GM12878 (cell line): ENCODE data around the gene SCGB3A1. TPM values are rescaled to one million over a fixed set of nuclear protein-coding genes. Genes with fewer than 3 reads are reported as not detected.

ENCODE experiments used
- ATAC-seq: fragments of 200-7000 bp; cut with Tn5 transposase; 3 replicates; pipeline ENCODE4 v1.9.1; 2020; ENCODE audit warnings: mild to moderate bottlenecking, moderate library complexity
- BruUV-seq: library from RNA; stranded (reverse); fragments of 400-500 nt; replicated peaks from 2 replicates; lab custom pipeline; 2021; lab: Mats Ljungman, UMichigan
- CTCF ChIA-PET: fragments of 300-600 bp; sonication (Branson Sonifier 250); formaldehyde crosslinking; extraction: SDS; loops from one replicate; lab custom pipeline; 2021; ENCODE audit warnings: inconsistent platforms; lab: Yijun Ruan, JAX
- POLR2A ChIA-PET: fragments of 350-600 bp; formaldehyde crosslinking; extraction: SDS; loops from one replicate; lab custom pipeline; 2021; ENCODE audit warnings: inconsistent platforms; lab: Charles Lee
- RAD21 ChIA-PET: fragments of 300-600 bp; sonication (Branson Sonifier 250); formaldehyde crosslinking; loops from one replicate; lab custom pipeline; 2023; ENCODE audit warnings: antibody characterized with exemption; ENCODE audit not compliant: unreplicated experiment; lab: Charles Lee
- SMC1A ChIA-PET: fragments of 300-600 bp; sonication (Branson Sonifier 250); formaldehyde crosslinking; loops from one replicate; lab custom pipeline; 2023; ENCODE audit not compliant: unreplicated experiment, uncharacterized antibody; lab: Charles Lee
- DNase-seq: peaks from one replicate; pipeline ENCODE4 v3.0.0-alpha.2; 2011; ENCODE audit warnings: low read depth, low spot score
- FAIRE-seq: peaks from 3 replicates; lab custom pipeline; 2011; peaks lifted over from hg19 to GRCh38; lab: Jason Lieb, UNC
- H2AFZ ChIP-seq: 2 replicates; pipeline ENCODE4 v1.6.0; 2011; ENCODE audit warnings: low read depth, low read length, control low read depth; ENCODE audit not compliant: control insufficient read depth
- H3K27ac ChIP-seq: 2 replicates; pipeline ENCODE4 v1.5.1; 2011; ENCODE audit warnings: control low read depth; ENCODE audit not compliant: control insufficient read depth, insufficient read depth
- H3K27me3 ChIP-seq, 2 experiments: replicated peaks in 1 of 2; 2 replicates each; pipeline versions ENCODE4 v1.6.0 to v1.6.1; 2011; ENCODE audit warnings: low read length in 1 of 2; ENCODE audit not compliant: control insufficient read depth in 2 of 2, insufficient read depth in 2 of 2
- H3K36me3 ChIP-seq, 2 experiments: 2 replicates each; pipeline ENCODE4 v1.5.1; 2011; ENCODE audit warnings: low read length in 1 of 2; ENCODE audit not compliant: control insufficient read depth in 2 of 2, insufficient read depth in 2 of 2
- H3K4me1 ChIP-seq: 2 replicates; pipeline ENCODE4 v1.6.1; 2011; ENCODE audit warnings: mild to moderate bottlenecking, low read length, moderate library complexity, mixed read lengths; ENCODE audit not compliant: control insufficient read depth, insufficient read depth
- H3K4me2 ChIP-seq: 2 replicates; pipeline ENCODE4 v1.6.0; 2011; ENCODE audit warnings: control low read depth; ENCODE audit not compliant: control insufficient read depth, insufficient read depth
- H3K4me3 ChIP-seq: fragments of 200-600 bp; sonication (generic); 2 replicates; pipeline ENCODE4 v1.5.1; 2016
- H3K79me2 ChIP-seq: 2 replicates; pipeline ENCODE4 v1.6.0; 2011; ENCODE audit warnings: low read length; ENCODE audit not compliant: control insufficient read depth, insufficient read depth
- H3K9ac ChIP-seq: 2 replicates; pipeline ENCODE4 v1.8.0; 2011; ENCODE audit warnings: low read length, control low read depth, mixed read lengths; ENCODE audit not compliant: control insufficient read depth, insufficient read depth
- H3K9me3 ChIP-seq: replicated peaks from 3 replicates; pipeline ENCODE4 v1.5.1; 2011; ENCODE audit warnings: mild to moderate bottlenecking, low read length; ENCODE audit not compliant: control insufficient read depth, insufficient read depth
- H4K20me1 ChIP-seq: 2 replicates; pipeline ENCODE4 v1.6.0; 2011; ENCODE audit not compliant: control insufficient read depth, insufficient read depth
- ATF3 ChIP-seq: IDR thresholded peaks from 2 replicates; pipeline ENCODE4 v1.6.1; 2011; ENCODE audit warnings: low read depth, mild to moderate bottlenecking, low read length, moderate library complexity, borderline replicate concordance; ENCODE audit errors: extremely low read depth
- ELK1 ChIP-seq: IDR thresholded peaks from 2 replicates; pipeline ENCODE4 v1.6.1; 2012; ENCODE audit warnings: low read depth, low read length, improper control_type of control experiment
- IKZF1 ChIP-seq: fragments of 450-650 bp; conservative IDR thresholded peaks from 2 replicates; pipeline ENCODE4 v1.6.1; 2017; ENCODE audit warnings: antibody characterized with exemption, mild to moderate bottlenecking
- MEF2A ChIP-seq: IDR thresholded peaks from 2 replicates; pipeline ENCODE4 v1.6.1; 2011; ENCODE audit warnings: low read depth, mild to moderate bottlenecking, low read length, moderate library complexity; ENCODE audit not compliant: insufficient read depth
- NR2C2 ChIP-seq: IDR thresholded peaks from 2 replicates; pipeline ENCODE4 v1.6.1; 2011; ENCODE audit warnings: borderline replicate concordance, low read depth; ENCODE audit not compliant: control insufficient read depth, insufficient read length
- SIN3A ChIP-seq: IDR thresholded peaks from 2 replicates; pipeline ENCODE4 v1.6.1; 2012; ENCODE audit warnings: low read depth, low read length, improper control_type of control experiment
- ZBTB4 ChIP-seq: fragments of 450-650 bp; formaldehyde crosslinking; IDR thresholded peaks from 2 replicates; pipeline ENCODE4 v1.4.0; 2022; ENCODE audit warnings: mild to moderate bottlenecking, moderate library complexity
- WGBS: methylation state at CpG from one replicate; pipeline ENCODE4 v1.1.6; 2016; ENCODE audit warnings: low lambda C conversion rate; ENCODE audit not compliant: insufficient replicate concordance, insufficient coverage; ENCODE audit errors: missing lambda C conversion rate; 5-methylcytosine and 5-hydroxymethylcytosine counted together
- in situ Hi-C: fragments of 300-500 bp; cut with MboI; formaldehyde crosslinking; loops from 9 replicates; pipeline ENCODE4 v1.14.3; 2018; ENCODE audit warnings: mixed read lengths
- intact Hi-C: fragments of 100-400 bp; cut with micrococcal nuclease; formaldehyde crosslinking; loops from one replicate; pipeline ENCODE4 v1.14.2; 2022; ENCODE audit not compliant: unreplicated experiment
- polyA plus RNA-seq, 11 experiments: library from polyadenylated mRNA; depleted of rRNA in 4 of 11; unstranded in 6 of 11; stranded (reverse) in 5 of 11; fragments of >200 nt; fragmentation: Nextera tagmentation in 4 of 11; fragmentation: Illumina TruSeq in 1 of 11; extraction: Ambion mirVana in 4 of 11; extraction: Trizol in 1 of 11; gene quantifications; 1 replicate in 1 of 11; 2 replicates in 10 of 11; pipeline versions ENCODE4 v1.2.1 to v1.2.3, GENCODE V29; 2011 to 2016; ENCODE audit warnings: inconsistent platforms in 2 of 11, missing spikeins in 2 of 11, low read depth in 1 of 11
- total RNA-seq, 4 experiments: library from RNA; depleted of rRNA in 3 of 4; stranded (reverse); fragments of >200 nt in 3 of 4; fragmentation: Illumina TruSeq in 1 of 4; extraction: Trizol in 1 of 4; gene quantifications; 2 replicates each; pipeline versions ENCODE4 v1.2.1 to v1.2.3, GENCODE V29; 2013 to 2021

SCGB3A1 gene
- total and polyA plus RNA-seq, 10 of the 15 experiments (the other 5 are each of a cell fraction or from before 2014, with no cell fraction given): 0.46 TPM; not detected in 9

- no peak overlapping the region for H3K4me3 ChIP-seq
- H3K36me3 ChIP-seq: no peaks in the 10 kb centered on the region
- H3K79me2 ChIP-seq: no peaks in the 10 kb centered on the region
- H3K27ac ChIP-seq: no peak overlapping the region
- POLR2A ChIA-PET: no interaction called here
- CTCF ChIA-PET: no interaction called here
- H3K4me1 ChIP-seq: no peaks in the 10 kb centered on the region
- RAD21 ChIA-PET: no interaction called here
- H2AFZ ChIP-seq: no peak overlapping the region
- no peak overlapping the region for H3K4me2 ChIP-seq
- H3K9me3 ChIP-seq: no peaks in the 10 kb centered on the region
- H4K20me1 ChIP-seq: no peaks in the 10 kb centered on the region
- SMC1A ChIA-PET: interaction anchor here (1.6 kb wide), 1 partner anchor 20 kb away, joined by 3 read pairs; no protein-coding TSS in a partner anchor
- 4% methylated on average over 15 of the region's 15 CpGs for WGBS
- TF ChIP-seq ELK1 (no peak), MEF2A (no peak), NR2C2 (no peak), ZBTB4 (CRISPR knock-in tag) (no peak), IKZF1 (no peak), SIN3A (no peak), ATF3 (no peak)
- intact Hi-C loops: no loop called here
- in situ Hi-C loops: no loop called here
- H3K9ac ChIP-seq: no peak overlapping the region
- FAIRE-seq: no peak
- ATAC-seq: no peak
- H3K27me3 ChIP-seq: no peaks in the 10 kb centered on the region; a peak in 2 of 4 replicates
- no TSS peak for BruUV-seq
- DNase-seq: no peak
Observed at GRCh38 chr5:180626661-180627385, 35.5 kb upstream of the SCGB3A1 start.
